B cell (primary cell): ENCODE results near the gene DIABLO. TPM values are rescaled to one million over a fixed set of nuclear protein-coding genes. Genes with fewer than 3 reads are reported as not detected.

Experiments
- ATAC-seq: fragments of 200-7000 bp; cut with Tn5 transposase; one replicate; pipeline ENCODE4 v1.10.0; 2021; ENCODE audit warnings: low read depth, mild to moderate bottlenecking, moderate number of reproducible peaks, moderate library complexity
- CTCF ChIA-PET: fragments of 350-600 bp; sonication (Branson Sonifier 250); formaldehyde crosslinking; loops from one replicate; lab custom pipeline; 2021; ENCODE audit warnings: antibody characterized with exemption, inconsistent platforms; lab: Charles Lee
- POLR2A ChIA-PET: fragments of 350-600 bp; sonication (Branson Sonifier 250); formaldehyde crosslinking; loops from one replicate; lab custom pipeline; 2021; ENCODE audit warnings: antibody characterized with exemption; lab: Charles Lee
- DNase-seq: peaks from one replicate; pipeline ENCODE4 v3.0.0; 2013
- H2AFZ ChIP-seq: 2 replicates; pipeline ENCODE4 v1.6.1; 2012; ENCODE audit warnings: mild to moderate bottlenecking, low read depth, low read length; ENCODE audit not compliant: insufficient read depth, poor library complexity, severe bottlenecking
- H3K27ac ChIP-seq, 2 donors: 1 replicate in 1 of 2; 2 replicates in 1 of 2; pipeline ENCODE4 v1.5.1; 2012 to 2013; ENCODE audit warnings: low read length in 2 of 2, mild to moderate bottlenecking in 2 of 2, moderate library complexity in 1 of 2
- H3K27me3 ChIP-seq, 4 experiments: fragments of 200-600 bp in 1 of 4; sonication (generic) in 1 of 4; replicated peaks in 1 of 4; 1 replicate in 2 of 4; 2 replicates in 2 of 4; pipeline versions ENCODE4 v1.6.1 to v1.7.0; 2013 to 2016; ENCODE audit warnings: low read length in 3 of 4, mild to moderate bottlenecking in 2 of 4, mixed read lengths in 1 of 4, moderate library complexity in 1 of 4; ENCODE audit not compliant: insufficient read depth in 4 of 4, control insufficient read depth in 3 of 4; ENCODE audit errors: control extremely low read depth in 1 of 4
- H3K36me3 ChIP-seq, 2 experiments: replicated peaks in 1 of 2; 1 replicate in 1 of 2; 2 replicates in 1 of 2; pipeline versions ENCODE4 v1.6.1 to v1.7.1; 2013; ENCODE audit warnings: low read length in 1 of 2; ENCODE audit not compliant: insufficient read depth in 2 of 2, control insufficient read depth in 1 of 2; ENCODE audit errors: control extremely low read depth in 1 of 2, extremely low read depth in 1 of 2
- H3K4me1 ChIP-seq, 2 donors: fragments of 200-600 bp in 1 of 2; sonication (generic) in 1 of 2; 1 replicate in 1 of 2; 2 replicates in 1 of 2; pipeline versions ENCODE4 v1.5.1 to v1.6.1; 2013 to 2017; ENCODE audit warnings: low read length in 2 of 2; ENCODE audit not compliant: control insufficient read depth in 2 of 2, insufficient read depth in 2 of 2
- H3K4me2 ChIP-seq: replicated peaks from 2 replicates; pipeline ENCODE3; 2012; ENCODE audit warnings: mild to moderate bottlenecking, low read depth, low read length; ENCODE audit not compliant: poor library complexity, severe bottlenecking
- H3K4me3 ChIP-seq, 5 experiments: fragments of 200-600 bp in 1 of 5; sonication (generic) in 1 of 5; 1 replicate in 3 of 5; 2 replicates in 2 of 5; pipeline versions ENCODE4 v1.5.1 to v1.7.0; 2011 to 2016; ENCODE audit warnings: low read length in 4 of 5, mild to moderate bottlenecking in 4 of 5, low read depth in 2 of 5, control low read depth in 1 of 5, moderate library complexity in 1 of 5; ENCODE audit not compliant: insufficient read depth in 1 of 5; ENCODE audit errors: control extremely low read depth in 1 of 5, extremely low read depth in 1 of 5
- H3K79me2 ChIP-seq: fragments of 200-600 bp; sonication (generic); one replicate; pipeline ENCODE4 v1.6.0; 2016; ENCODE audit warnings: low read length; ENCODE audit not compliant: control insufficient read depth, insufficient read depth
- H3K9ac ChIP-seq: fragments of 200-600 bp; sonication (generic); 2 replicates; pipeline ENCODE4 v1.6.1; 2017; ENCODE audit warnings: mild to moderate bottlenecking, low read length, moderate library complexity
- H3K9me3 ChIP-seq, 3 donors: one replicate each; pipeline versions ENCODE4 v1.6.1 to v1.7.1; 2013; ENCODE audit warnings: low read length in 2 of 3; ENCODE audit not compliant: control insufficient read depth in 2 of 3, insufficient read depth in 1 of 3; ENCODE audit errors: control extremely low read depth in 1 of 3
- H4K20me1 ChIP-seq: 2 replicates; pipeline ENCODE4 v1.6.0; 2012; ENCODE audit warnings: mild to moderate bottlenecking, low read length; ENCODE audit not compliant: insufficient read depth, control insufficient read depth, poor library complexity, severe bottlenecking
- H3K27ac Mint-ChIP-seq: one replicate; pipeline ENCODE4 v1.8.0; 2021; ENCODE audit warnings: mixed read lengths
- H3K27me3 Mint-ChIP-seq: one replicate; pipeline ENCODE4 v1.8.0; 2021; ENCODE audit warnings: mixed read lengths
- H3K4me1 Mint-ChIP-seq: one replicate; pipeline ENCODE4 v1.8.0; 2021; ENCODE audit warnings: mixed read lengths
- H3K4me3 Mint-ChIP-seq: one replicate; pipeline ENCODE4 v1.8.0; 2021; ENCODE audit warnings: mixed read lengths
- H3K9me3 Mint-ChIP-seq: one replicate; pipeline ENCODE4 v1.8.0; 2022; ENCODE audit warnings: mixed read lengths; ENCODE audit not compliant: insufficient read depth
- EZH2 ChIP-seq: IDR thresholded peaks from 2 replicates; pipeline ENCODE4 v1.6.1; 2012; ENCODE audit warnings: borderline replicate concordance, low read depth, mild to moderate bottlenecking, moderate library complexity, low read length; ENCODE audit not compliant: insufficient read depth, poor library complexity, severe bottlenecking
- WGBS: methylation state at CpG from one replicate; pipeline ENCODE4 v1.1.5; 2013; ENCODE audit warnings: missing lambda C conversion rate; ENCODE audit not compliant: insufficient coverage; 5-methylcytosine and 5-hydroxymethylcytosine counted together
- intact Hi-C: fragments of 100-400 bp; cut with micrococcal nuclease; formaldehyde crosslinking; loops from one replicate; pipeline ENCODE4 v1.10.0; 2022
- polyA plus RNA-seq: library from polyadenylated mRNA; depleted of rRNA; stranded (reverse); fragments of >200 nt; gene quantifications from 2 replicates; pipeline ENCODE4 v1.2.3, GENCODE V29; 2012
- total RNA-seq, 2 donors: library from RNA; stranded (reverse); fragments of 120-200 nt in 1 of 2; gene quantifications; 1 replicate in 1 of 2; 2 replicates in 1 of 2; pipeline versions ENCODE4 v1.2.3 to v1.2.4, GENCODE V29; 2013 to 2022
- TF ChIP-seq, protein P1 (sequence below): fragments of 200-600 bp; IDR thresholded peaks from one replicate; pipeline ENCODE4 v1.8.0; 2022; ENCODE audit warnings: antibody characterized with exemption, mild to moderate bottlenecking

DIABLO gene
- total and polyA plus RNA-seq, 2 donors (not counting 1 experiment from before 2014, with no cell fraction given) = 36.8 to 44.6 TPM

DNA sequence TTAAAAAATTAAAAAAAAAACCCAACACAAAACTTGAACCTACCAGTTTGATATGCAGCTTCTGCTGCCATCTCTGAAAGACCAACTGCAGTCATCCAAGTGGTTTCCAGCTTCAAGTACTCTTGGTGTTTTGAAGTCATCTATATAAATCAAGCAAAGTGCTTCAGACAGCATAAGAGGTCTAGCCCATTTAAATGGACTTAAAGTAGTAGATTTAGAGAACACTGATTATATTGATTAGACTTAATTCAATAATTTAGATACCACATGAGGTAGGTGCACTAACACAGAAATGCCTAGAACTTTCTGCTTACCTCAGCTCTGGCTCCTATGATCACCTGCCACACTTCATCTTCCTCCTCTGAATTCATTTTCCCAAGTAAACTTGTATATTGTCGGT is 9.4 kb downstream of the DIABLO start:
- ChIA-PET POLR2A (no interaction called here), CTCF (no interaction called here)
- intact Hi-C loops = no loop called here
- no peak overlapping the region for H3K9ac ChIP-seq
- no peaks in the 10 kb centered on the region for H3K27me3 ChIP-seq
- H3K27ac ChIP-seq = no peak overlapping the region
- ATAC-seq (no peak), DNase-seq (no peak)
- no CpG with 5 or more reads among the region's 1 CpG for WGBS
- H3K27me3 Mint-ChIP-seq = no peaks in the 10 kb centered on the region
- H3K9me3 Mint-ChIP-seq = no peaks in the 10 kb centered on the region
- H2AFZ ChIP-seq = no peak overlapping the region
- peaks cover 39% of the 10 kb centered on the region for H3K79me2 ChIP-seq
- no peak overlapping the region for H3K4me2 ChIP-seq
- H4K20me1 ChIP-seq = peaks cover 37% of the 10 kb centered on the region
- no peaks in the 10 kb centered on the region for H3K4me1 ChIP-seq
- no peak for TF ChIP-seq EZH2
- TF ChIP-seq, protein P1, sequence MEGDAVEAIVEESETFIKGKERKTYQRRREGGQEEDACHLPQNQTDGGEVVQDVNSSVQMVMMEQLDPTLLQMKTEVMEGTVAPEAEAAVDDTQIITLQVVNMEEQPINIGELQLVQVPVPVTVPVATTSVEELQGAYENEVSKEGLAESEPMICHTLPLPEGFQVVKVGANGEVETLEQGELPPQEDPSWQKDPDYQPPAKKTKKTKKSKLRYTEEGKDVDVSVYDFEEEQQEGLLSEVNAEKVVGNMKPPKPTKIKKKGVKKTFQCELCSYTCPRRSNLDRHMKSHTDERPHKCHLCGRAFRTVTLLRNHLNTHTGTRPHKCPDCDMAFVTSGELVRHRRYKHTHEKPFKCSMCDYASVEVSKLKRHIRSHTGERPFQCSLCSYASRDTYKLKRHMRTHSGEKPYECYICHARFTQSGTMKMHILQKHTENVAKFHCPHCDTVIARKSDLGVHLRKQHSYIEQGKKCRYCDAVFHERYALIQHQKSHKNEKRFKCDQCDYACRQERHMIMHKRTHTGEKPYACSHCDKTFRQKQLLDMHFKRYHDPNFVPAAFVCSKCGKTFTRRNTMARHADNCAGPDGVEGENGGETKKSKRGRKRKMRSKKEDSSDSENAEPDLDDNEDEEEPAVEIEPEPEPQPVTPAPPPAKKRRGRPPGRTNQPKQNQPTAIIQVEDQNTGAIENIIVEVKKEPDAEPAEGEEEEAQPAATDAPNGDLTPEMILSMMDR = no peak
- no peak overlapping the region for H3K4me3 ChIP-seq
- no peak overlapping the region for H3K4me3 Mint-ChIP-seq
- H3K4me1 Mint-ChIP-seq = peaks cover 4% of the 10 kb centered on the region
- no peak overlapping the region for H3K27ac Mint-ChIP-seq
- H3K36me3 ChIP-seq = peaks cover 4 to 91% of the 10 kb centered on the region in 2 experiments
- no peaks in the 10 kb centered on the region for H3K9me3 ChIP-seq

DNA sequence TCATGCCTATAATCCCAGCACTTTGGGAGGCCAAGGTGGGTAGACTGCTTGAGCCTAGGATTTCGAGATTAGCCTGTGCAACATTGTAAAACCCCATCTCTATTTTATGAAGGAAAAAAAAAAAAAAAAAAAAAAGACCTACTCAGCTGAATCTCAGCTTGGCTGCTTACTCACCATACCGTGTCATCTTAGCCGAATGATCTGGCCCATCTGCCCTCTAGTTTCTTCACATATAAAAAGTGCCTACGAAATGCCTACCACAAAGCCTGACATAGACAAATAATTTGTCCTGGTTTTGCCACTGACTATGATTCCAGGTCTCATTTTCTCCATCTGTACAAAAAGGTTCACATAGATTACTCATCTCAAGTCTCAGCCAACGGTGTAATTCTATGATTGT is 10.1 kb downstream of the DIABLO start:
- no peak for TF ChIP-seq EZH2
- TF ChIP-seq, protein P1 = no peak
- Mint-ChIP-seq H3K27ac (no peak overlapping the region), H3K4me3 (no peak overlapping the region), H3K4me1 (peaks cover 3% of the 10 kb centered on the region), H3K27me3 (no peaks in the 10 kb centered on the region), H3K9me3 (no peaks in the 10 kb centered on the region)
- peaks cover 32% of the 10 kb centered on the region for H3K79me2 ChIP-seq
- DNase-seq (no peak), ATAC-seq (no peak)
- H3K9ac ChIP-seq = no peak overlapping the region
- H3K4me3 ChIP-seq = no peak overlapping the region
- H3K27ac ChIP-seq = no peak overlapping the region
- intact Hi-C loops = no loop called here
- H3K36me3 ChIP-seq = peaks cover 4 to 84% of the 10 kb centered on the region in 2 experiments
- POLR2A ChIA-PET = interaction anchor here (0.6 kb wide), 1 partner anchor 269 kb away, joined by 4 read pairs; no protein-coding TSS in a partner anchor
- H2AFZ ChIP-seq = no peak overlapping the region
- CTCF ChIA-PET = no interaction called here
- no peaks in the 10 kb centered on the region for H3K4me1 ChIP-seq
- WGBS = 95% methylated on average over 2 of the region's 5 CpGs
- peaks cover 31% of the 10 kb centered on the region for H4K20me1 ChIP-seq
- H3K9me3 ChIP-seq = no peaks in the 10 kb centered on the region
- no peak overlapping the region for H3K4me2 ChIP-seq
- H3K27me3 ChIP-seq = no peaks in the 10 kb centered on the region
